Testis (tissue), 2 donors: Measurements from ENCODE around the gene TBC1D26.

Experiments
- POLR2A ChIP-seq: fragments of 450-650 bp; IDR thresholded peaks from one replicate; pipeline ENCODE4 v1.6.1; 2017; ENCODE audit warnings: antibody characterized with exemption, mild to moderate bottlenecking, moderate library complexity
- TF ChIP-seq, protein P1 (sequence below), 3 experiments: fragments of 450-650 bp in 2 of 3; fragments of 200-600 bp in 1 of 3; sonication (generic) in 1 of 3; IDR thresholded peaks; one replicate each; pipeline ENCODE4 v1.5.1; 2016 to 2019; ENCODE audit warnings: antibody characterized with exemption in 3 of 3, mild to moderate bottlenecking in 2 of 3, moderate library complexity in 1 of 3

DNA sequence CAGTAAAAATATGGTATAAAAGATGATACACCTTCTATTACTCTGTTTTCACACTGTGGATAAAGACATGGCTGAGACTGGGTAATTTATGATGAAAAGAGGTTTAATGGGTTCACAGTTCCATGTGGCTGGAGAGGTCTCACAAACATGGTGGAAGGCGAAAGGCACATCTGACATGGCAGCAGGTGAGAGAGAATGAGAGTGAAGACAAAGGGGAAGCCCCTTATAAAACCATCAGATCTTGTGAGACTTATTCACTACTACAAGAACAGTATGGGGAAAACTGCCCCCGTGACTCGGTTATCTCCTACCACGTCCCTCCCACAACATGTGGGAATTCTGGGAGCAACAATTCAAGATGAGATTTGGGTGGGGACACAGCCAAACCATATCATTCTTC is 45.6 kb downstream of the TBC1D26 start:
- no peak for TF ChIP-seq POLR2A
- TF ChIP-seq, protein P1, sequence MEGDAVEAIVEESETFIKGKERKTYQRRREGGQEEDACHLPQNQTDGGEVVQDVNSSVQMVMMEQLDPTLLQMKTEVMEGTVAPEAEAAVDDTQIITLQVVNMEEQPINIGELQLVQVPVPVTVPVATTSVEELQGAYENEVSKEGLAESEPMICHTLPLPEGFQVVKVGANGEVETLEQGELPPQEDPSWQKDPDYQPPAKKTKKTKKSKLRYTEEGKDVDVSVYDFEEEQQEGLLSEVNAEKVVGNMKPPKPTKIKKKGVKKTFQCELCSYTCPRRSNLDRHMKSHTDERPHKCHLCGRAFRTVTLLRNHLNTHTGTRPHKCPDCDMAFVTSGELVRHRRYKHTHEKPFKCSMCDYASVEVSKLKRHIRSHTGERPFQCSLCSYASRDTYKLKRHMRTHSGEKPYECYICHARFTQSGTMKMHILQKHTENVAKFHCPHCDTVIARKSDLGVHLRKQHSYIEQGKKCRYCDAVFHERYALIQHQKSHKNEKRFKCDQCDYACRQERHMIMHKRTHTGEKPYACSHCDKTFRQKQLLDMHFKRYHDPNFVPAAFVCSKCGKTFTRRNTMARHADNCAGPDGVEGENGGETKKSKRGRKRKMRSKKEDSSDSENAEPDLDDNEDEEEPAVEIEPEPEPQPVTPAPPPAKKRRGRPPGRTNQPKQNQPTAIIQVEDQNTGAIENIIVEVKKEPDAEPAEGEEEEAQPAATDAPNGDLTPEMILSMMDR (IDR thresholded peaks at IDR 0.05) = no peak
